Measurements from ENCODE around the gene APOA5. TPM values are rescaled to one million over a fixed set of nuclear protein-coding genes. Genes with fewer than 3 reads are reported as not detected.

APOA5 gene
- total and polyA plus RNA-seq, 2 of the 8 experiments (the other 6 are each of a cell fraction or from before 2014, with no cell fraction given), result 0.08 to 0.15 TPM

DNA sequence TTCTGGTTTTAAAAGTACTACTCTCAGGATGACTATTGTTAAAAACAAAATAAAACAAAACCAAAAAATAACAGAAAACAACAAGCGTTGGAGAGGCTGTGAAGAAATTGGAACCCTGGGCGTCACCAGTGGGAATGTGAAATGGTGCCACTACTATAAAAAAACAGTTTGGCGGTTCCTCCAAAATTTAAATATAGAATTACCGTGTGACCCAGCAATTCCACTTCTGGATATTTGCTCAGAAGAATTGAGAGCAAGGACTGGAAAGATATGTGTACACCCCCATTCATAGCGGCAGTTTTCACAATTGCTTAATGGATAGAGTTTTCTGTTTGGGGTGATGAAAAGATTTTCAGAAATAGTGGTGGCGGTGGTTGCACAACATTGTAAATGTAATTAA is 22.8 kb upstream of the APOA5 start:
- Histone ChIP-seq H3K4ac (replicated peaks; ENCODE audit: insufficient read length, low read depth, low read length) (no peak overlapping the region), H3K27ac (ENCODE audit: low read depth, low read length) (no peak overlapping the region), H3K23ac (ENCODE audit: insufficient read length) (no peak overlapping the region), H2BK20ac (ENCODE audit: low read length) (no peak overlapping the region), H4K5ac (ENCODE audit: insufficient read length, low read depth, low read length) (no peak overlapping the region), H4K20me1 (replicated peaks in 1 of 2; ENCODE audit: control insufficient read depth in 1 of 2, insufficient read depth in 2 of 2, low read length in 2 of 2) (no peaks in the 10 kb centered on the region), H3K4me1 (replicated peaks in 1 of 4; ENCODE audit: control insufficient read depth in 3 of 4, insufficient read depth in 4 of 4, low read length in 3 of 4) (no peaks in the 10 kb centered on the region), H2AFZ (ENCODE audit: low read length) (no peak overlapping the region), H3K4me3 (ENCODE audit: extremely low read depth in 1 of 4, insufficient read depth in 2 of 4, low read depth in 3 of 4, low read length in 4 of 4) (no peak overlapping the region), H2BK120ac (replicated peaks; ENCODE audit: low read depth, low read length) (no peak overlapping the region), H2AK5ac (ENCODE audit: low read depth, low read length) (no peak overlapping the region), H3K27me3 (replicated peaks in 1 of 4; ENCODE audit: control insufficient read depth in 3 of 4, extremely low read depth in 1 of 4, insufficient read depth in 3 of 4, low read length in 3 of 4) (no peaks in the 10 kb centered on the region), H3K14ac (ENCODE audit: insufficient read length) (no peak overlapping the region), H2BK12ac (ENCODE audit: low read depth, low read length) (no peak overlapping the region), H2BK5ac (ENCODE audit: low read depth, low read length) (no peak overlapping the region), H3K23me2 (ENCODE audit: low read depth, low read length) (no peaks in the 10 kb centered on the region; the same call in 1 of the 2 replicates), H3K36me3 (ENCODE audit: control insufficient read depth in 2 of 4, insufficient read depth in 4 of 4, low read length in 3 of 4) (no peaks in the 10 kb centered on the region), H4K8ac (ENCODE audit: extremely low read depth, insufficient read depth, low read length) (no peak overlapping the region; the same call in 1 of the 2 replicates), H3K79me2 (ENCODE audit: control insufficient read depth in 1 of 2, insufficient read depth in 2 of 2, low read length in 2 of 2) (no peaks in the 10 kb centered on the region), H3K18ac (ENCODE audit: extremely low read depth, low read length) (no peak overlapping the region), H3K9me3 (ENCODE audit: insufficient read depth in 2 of 2, low read depth in 1 of 2, low read length in 1 of 2) (no peaks in the 10 kb centered on the region), H3K4me2 (ENCODE audit: insufficient read depth in 1 of 2, low read depth in 2 of 2, low read length in 2 of 2) (no peak overlapping the region), H3K56ac (replicated peaks; ENCODE audit: insufficient read length, low read depth, low read length) (no peak overlapping the region), H3K79me1 (ENCODE audit: low read depth, low read length) (no peaks in the 10 kb centered on the region), H2BK15ac (ENCODE audit: low read length) (no peak overlapping the region), H4K91ac (replicated peaks; ENCODE audit: insufficient read length, low read length) (no peak overlapping the region), H3K9ac (replicated peaks in 1 of 4; ENCODE audit: extremely low read depth in 1 of 4, low read depth in 3 of 4, low read length in 3 of 4) (no peak overlapping the region)
- TF ChIP-seq SP1 (IDR thresholded peaks at IDR 0.05; ENCODE audit: low read depth, low read length) (no peak), SIX5 (IDR thresholded peaks at IDR 0.05; ENCODE audit: low read depth, low read length) (no peak), CREB1 (IDR thresholded peaks at IDR 0.05) (no peak), KDM1A (IDR thresholded peaks at IDR 0.05; ENCODE audit: borderline replicate concordance, low read length) (no peak)
- ChIA-PET POLR2A (ENCODE audit: partially characterized antibody) (interaction anchor here (1.4 kb wide), 1 partner anchor 21 kb away, joined by 3 read pairs; no protein-coding TSS in a partner anchor), CTCF (ENCODE audit: partially characterized antibody) (interaction anchor here (2.0 kb wide), 1 partner anchor 24 kb away, joined by 11 read pairs; the partner anchor contains the start of gene APOA5)
- DNase-seq (ENCODE audit: low read depth in 1 of 2, low spot score in 2 of 2) (no peak), FAIRE-seq (no peak)
- WGBS, 2 experiments (ENCODE audit: extremely low coverage in 1 of 2, insufficient coverage in 1 of 2, insufficient read length in 1 of 2, insufficient replicate concordance in 2 of 2, low coverage in 1 of 2, low lambda C conversion rate in 2 of 2, missing lambda C conversion rate in 1 of 2), result 93% methylated on average over 6 of the region's 6 CpGs; no CpG with 5 or more reads in 1 of the 2 experiments

Data from H1 (cell line).